ENCODE results near the gene RPRD1B. TPM values are rescaled to one million over a fixed set of nuclear protein-coding genes. Genes with fewer than 3 reads are reported as not detected.
A peak's percentile ranks its signal among the peaks of the same experiment; 100 is the strongest.

RPRD1B gene
- total RNA-seq, 2 donors from 2014 or later, result 22.7 to 42.5 TPM

DNA sequence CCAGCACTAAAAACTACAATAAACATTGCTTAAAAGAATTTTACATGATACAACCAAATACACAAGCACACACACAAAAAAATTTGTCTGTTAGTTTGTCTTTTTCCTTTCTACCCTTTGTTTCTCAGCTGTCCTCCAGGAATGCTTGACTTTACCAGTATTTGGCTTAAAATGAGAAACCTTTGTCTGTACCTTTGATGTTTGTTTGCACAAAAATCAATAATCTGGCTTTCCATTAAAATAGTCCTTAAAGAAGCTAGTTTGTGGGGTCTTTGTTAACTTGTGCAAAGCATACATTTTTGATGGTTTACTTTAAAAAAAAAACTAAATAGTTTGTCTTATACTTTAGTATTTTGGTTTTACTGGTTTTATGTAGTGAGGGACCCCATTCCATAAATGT is 49.3 kb downstream of the RPRD1B start:
- TF ChIP-seq, protein P1, sequence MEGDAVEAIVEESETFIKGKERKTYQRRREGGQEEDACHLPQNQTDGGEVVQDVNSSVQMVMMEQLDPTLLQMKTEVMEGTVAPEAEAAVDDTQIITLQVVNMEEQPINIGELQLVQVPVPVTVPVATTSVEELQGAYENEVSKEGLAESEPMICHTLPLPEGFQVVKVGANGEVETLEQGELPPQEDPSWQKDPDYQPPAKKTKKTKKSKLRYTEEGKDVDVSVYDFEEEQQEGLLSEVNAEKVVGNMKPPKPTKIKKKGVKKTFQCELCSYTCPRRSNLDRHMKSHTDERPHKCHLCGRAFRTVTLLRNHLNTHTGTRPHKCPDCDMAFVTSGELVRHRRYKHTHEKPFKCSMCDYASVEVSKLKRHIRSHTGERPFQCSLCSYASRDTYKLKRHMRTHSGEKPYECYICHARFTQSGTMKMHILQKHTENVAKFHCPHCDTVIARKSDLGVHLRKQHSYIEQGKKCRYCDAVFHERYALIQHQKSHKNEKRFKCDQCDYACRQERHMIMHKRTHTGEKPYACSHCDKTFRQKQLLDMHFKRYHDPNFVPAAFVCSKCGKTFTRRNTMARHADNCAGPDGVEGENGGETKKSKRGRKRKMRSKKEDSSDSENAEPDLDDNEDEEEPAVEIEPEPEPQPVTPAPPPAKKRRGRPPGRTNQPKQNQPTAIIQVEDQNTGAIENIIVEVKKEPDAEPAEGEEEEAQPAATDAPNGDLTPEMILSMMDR (IDR thresholded peaks at IDR 0.05), result no peak
- intact Hi-C loops (cut with DNase I), result no loop called here
- Histone ChIP-seq H3K9me3 (no peaks in the 10 kb centered on the region), H3K9ac (ENCODE audit: low read depth in 2 of 2, low read length in 2 of 2) (no peak overlapping the region), H3K27ac (peak overlapping the region; percentile 37), H3K4me1 (no peaks in the 10 kb centered on the region), H3K4me3 (no peak overlapping the region), H3K27me3 (no peaks in the 10 kb centered on the region), H3K36me3 (peaks cover 2% of the 10 kb centered on the region)
- DNase-seq, result no peak

DNA sequence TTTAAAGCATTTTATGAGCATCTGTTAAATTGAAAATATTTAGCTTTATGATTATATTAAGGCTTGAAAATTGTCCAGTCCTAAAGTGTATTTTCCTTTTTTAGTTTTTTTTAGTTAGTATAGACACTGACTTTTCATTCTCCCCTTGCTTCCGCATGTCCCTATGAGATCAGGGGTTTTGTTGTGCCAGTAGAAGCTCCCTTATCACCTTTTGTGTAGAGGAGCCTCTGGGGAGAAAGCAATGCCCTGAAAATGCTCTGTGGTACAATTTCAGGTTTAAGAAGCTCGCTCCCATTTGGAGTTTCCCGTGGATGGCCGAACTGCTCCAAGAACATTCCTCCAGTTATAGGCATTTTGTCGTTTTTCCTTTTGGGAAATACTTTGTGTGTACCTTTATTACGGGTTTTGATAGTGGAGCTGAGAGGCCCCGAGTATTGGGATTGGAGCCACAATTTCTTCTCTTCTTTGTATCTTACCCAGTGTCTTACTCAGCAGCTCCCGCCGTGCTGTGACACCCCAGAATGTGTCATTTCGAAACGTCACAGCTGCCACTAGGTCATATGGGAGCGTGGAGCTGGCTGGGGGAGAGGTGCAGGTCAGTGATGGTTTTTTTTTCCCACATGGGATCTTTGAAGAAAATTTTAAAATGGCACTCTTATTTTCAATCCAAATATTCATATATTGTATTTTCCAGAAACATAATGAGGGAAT is 49.9 kb downstream of the RPRD1B start:
- no peak for DNase-seq
- Histone ChIP-seq H3K27ac (peak overlapping the region; percentile 37), H3K9me3 (no peaks in the 10 kb centered on the region), H3K27me3 (no peaks in the 10 kb centered on the region), H3K4me3 (no peak overlapping the region), H3K9ac (ENCODE audit: low read depth in 2 of 2, low read length in 2 of 2) (no peak overlapping the region), H3K4me1 (no peaks in the 10 kb centered on the region), H3K36me3 (peaks cover 4% of the 10 kb centered on the region)
- intact Hi-C loops (cut with DNase I), result no loop called here
- TF ChIP-seq, protein P1 (IDR thresholded peaks at IDR 0.05), result no peak

DNA sequence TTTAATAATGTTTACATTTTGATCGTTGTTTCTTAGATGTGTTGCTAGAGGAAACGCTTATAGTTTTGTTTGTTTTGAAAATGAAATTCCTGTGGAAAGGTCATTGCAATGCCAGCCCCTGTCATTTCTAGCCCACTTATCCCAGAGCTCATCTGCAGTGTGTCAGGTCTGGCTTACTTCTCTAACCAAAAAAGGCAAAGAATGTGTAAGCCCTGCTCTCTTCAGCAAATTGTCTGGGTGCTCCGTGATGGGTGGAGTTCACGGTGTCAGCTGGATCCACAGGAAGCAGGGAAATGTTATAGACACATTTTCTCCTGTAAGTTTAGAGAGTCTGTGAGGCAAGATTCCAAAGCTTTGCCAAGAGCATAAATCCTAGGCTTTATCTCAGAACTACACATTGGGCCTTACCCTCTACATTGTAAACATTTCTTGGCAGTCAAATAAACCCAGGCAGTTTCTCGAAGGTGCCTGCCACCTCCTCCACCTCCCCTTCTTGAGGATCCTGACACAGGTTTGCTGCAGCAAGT is 50.9 kb downstream of the RPRD1B start:
- no peaks in the 10 kb centered on the region for H3K9me3 ChIP-seq
- no peak overlapping the region for H3K9ac ChIP-seq (ENCODE audit: low read depth in 2 of 2, low read length in 2 of 2)
- TF ChIP-seq, protein P1 (IDR thresholded peaks at IDR 0.05), result no peak
- H3K27ac ChIP-seq, result peak overlapping the region; percentile 37
- no peak for DNase-seq
- H3K4me3 ChIP-seq, result no peak overlapping the region
- H3K27me3 ChIP-seq, result no peaks in the 10 kb centered on the region
- intact Hi-C loops (cut with DNase I), result no loop called here
- H3K4me1 ChIP-seq, result no peaks in the 10 kb centered on the region
- H3K36me3 ChIP-seq, result peaks cover 4% of the 10 kb centered on the region

DNA sequence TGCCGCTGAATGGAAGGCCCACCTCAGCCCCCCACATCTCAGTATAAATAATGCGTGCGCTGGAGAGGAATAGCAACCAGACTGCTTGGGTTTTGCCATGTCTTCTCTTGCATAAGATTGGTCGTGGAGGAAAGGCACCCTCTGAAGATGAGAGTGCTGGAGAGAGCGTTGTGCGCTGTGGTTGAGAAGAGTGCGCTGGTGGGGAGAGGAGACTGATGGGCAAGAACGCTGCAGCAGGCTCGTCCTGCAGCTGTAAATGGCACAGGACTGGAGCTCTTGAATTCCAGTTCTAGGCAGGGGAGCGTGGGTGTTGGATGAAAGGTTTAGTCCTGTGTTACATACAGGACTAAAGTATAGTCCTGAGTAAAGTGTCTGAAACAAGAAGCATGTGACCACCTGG is 51.5 kb downstream of the RPRD1B start:
- DNase-seq, result no peak
- Histone ChIP-seq H3K27me3 (no peaks in the 10 kb centered on the region), H3K9me3 (no peaks in the 10 kb centered on the region), H3K36me3 (peaks cover 4% of the 10 kb centered on the region), H3K4me1 (no peaks in the 10 kb centered on the region), H3K9ac (ENCODE audit: low read depth in 2 of 2, low read length in 2 of 2) (no peak overlapping the region), H3K4me3 (no peak overlapping the region), H3K27ac (peak overlapping the region; percentile 32)
- TF ChIP-seq, protein P1 (IDR thresholded peaks at IDR 0.05), result no peak
- intact Hi-C loops (cut with DNase I), result no loop called here

DNA sequence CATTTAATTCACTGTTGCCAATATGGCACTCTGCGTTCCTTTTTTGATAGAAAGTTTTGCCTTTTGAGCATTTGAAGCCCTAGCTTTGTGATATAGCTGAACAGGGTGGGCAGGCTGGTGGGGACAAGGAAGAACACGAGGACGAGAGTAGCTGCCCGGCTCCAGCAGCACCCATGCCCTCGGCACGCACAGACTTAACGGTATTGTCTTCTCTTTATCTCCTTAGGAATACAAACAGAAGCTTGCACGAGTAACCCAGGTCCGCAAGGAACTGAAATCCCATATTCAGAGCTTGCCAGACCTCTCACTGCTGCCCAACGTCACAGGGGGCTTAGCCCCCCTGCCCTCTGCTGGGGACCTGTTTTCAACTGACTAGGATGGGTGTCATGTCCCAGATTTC is 56.0 kb downstream of the RPRD1B start:
- no peak overlapping the region for H3K27ac ChIP-seq
- H3K9ac ChIP-seq (ENCODE audit: low read depth in 2 of 2, low read length in 2 of 2), result no peak overlapping the region
- intact Hi-C loops (cut with DNase I), result no loop called here
- DNase-seq, result no peak
- TF ChIP-seq, protein P1 (IDR thresholded peaks at IDR 0.05), result no peak
- no peak overlapping the region for H3K4me3 ChIP-seq
- no peaks in the 10 kb centered on the region for H3K4me1 ChIP-seq
- peaks cover 4% of the 10 kb centered on the region for H3K36me3 ChIP-seq
- H3K9me3 ChIP-seq, result no peaks in the 10 kb centered on the region
- H3K27me3 ChIP-seq, result no peaks in the 10 kb centered on the region

Data from colonic mucosa (tissue), 4 donors.